Left ventricle myocardium inferior (tissue), 1 donor: Measurements from ENCODE around the gene LYRM2. TPM values are rescaled to one million over a fixed set of nuclear protein-coding genes. Genes with fewer than 3 reads are reported as not detected.
"Not testable (repeated sequence)": the region's sequence is repeated elsewhere in the genome, so short reads cannot be mapped to it uniquely, and the experiment has no call there.

Experiments used
- DNase-seq: peaks from one replicate; pipeline ENCODE4 v3.0.0-alpha.2; 2020
- H3K27ac ChIP-seq: fragments of 200-600 bp; replicated peaks from 2 replicates; pipeline ENCODE4 v1.8.0; 2021
- H3K27me3 ChIP-seq: fragments of 200-600 bp; 2 replicates; pipeline ENCODE4 v1.8.0; 2021; ENCODE audit warnings: low read depth
- H3K36me3 ChIP-seq: fragments of 200-600 bp; 2 replicates; pipeline ENCODE4 v1.8.0; 2021
- H3K4me1 ChIP-seq: fragments of 200-600 bp; 2 replicates; pipeline ENCODE4 v1.8.0; 2021
- H3K4me3 ChIP-seq: fragments of 200-600 bp; 2 replicates; pipeline ENCODE4 v1.8.0; 2021; ENCODE audit warnings: mild to moderate bottlenecking, moderate library complexity
- H3K9me3 ChIP-seq: fragments of 200-600 bp; replicated peaks from 2 replicates; pipeline ENCODE4 v1.8.0; 2021
- CTCF ChIP-seq: fragments of 200-600 bp; IDR thresholded peaks from 2 replicates; pipeline ENCODE4 v1.8.0; 2021; ENCODE audit warnings: antibody characterized with exemption, mild to moderate bottlenecking, borderline replicate concordance
- intact Hi-C: fragments of 100-400 bp; cut with micrococcal nuclease; formaldehyde crosslinking; loops from one replicate; pipeline ENCODE4 v1.11.0; 2022
- total RNA-seq: library from RNA; stranded (reverse); fragmentation: NEBNext Ultra II Directional; extraction: Animal tissue kit (Norgen Biotek cat#: 25700); gene quantifications from one replicate; pipeline ENCODE4 v1.2.1, GENCODE V29; 2021
- donor health status: DM: no; HTN: yes; CAD: no; lungs with severe emphysema.

The LYRM2 gene
- total RNA-seq, 1 donor from 2014 or later: 41.3 TPM

- H3K27ac ChIP-seq: no peak overlapping the region
- H3K36me3 ChIP-seq: peaks cover 72% of the 10 kb centered on the region
- TF ChIP-seq CTCF: no peak
Measured at GRCh38 chr6:89644864-89645263, 6.3 kb upstream of the LYRM2 start.

GRCh38 chr6:89643406-89643805 lies 4.9 kb upstream of the LYRM2 start:
- Histone ChIP-seq H3K4me1 (peaks cover 26% of the 10 kb centered on the region), H3K27ac (peak overlapping the region; percentile 47), H3K4me3 (no peak overlapping the region), H3K9me3 (no peaks in the 10 kb centered on the region), H3K27me3 (no peaks in the 10 kb centered on the region), H3K36me3 (peaks cover 57% of the 10 kb centered on the region)
- DNase-seq: no peak
- intact Hi-C loops: no loop called here
- no peak for TF ChIP-seq CTCF

More at GRCh38 chr6:89644864-89645263, 6.3 kb upstream of the LYRM2 start:
- no peak for DNase-seq
- no peaks in the 10 kb centered on the region for H3K27me3 ChIP-seq
- intact Hi-C loops: no loop called here
- H3K4me3 ChIP-seq: no peak overlapping the region
- H3K9me3 ChIP-seq: no peaks in the 10 kb centered on the region
- H3K4me1 ChIP-seq: peaks cover 12% of the 10 kb centered on the region

GRCh38 chr6:89642956-89643355 lies 4.4 kb upstream of the LYRM2 start:
- no peaks in the 10 kb centered on the region for H3K27me3 ChIP-seq
- peaks cover 53% of the 10 kb centered on the region for H3K36me3 ChIP-seq
- H3K27ac ChIP-seq: peak overlapping the region; percentile 47
- no peaks in the 10 kb centered on the region for H3K9me3 ChIP-seq
- no peak overlapping the region for H3K4me3 ChIP-seq
- DNase-seq: no peak
- no peak for TF ChIP-seq CTCF
- intact Hi-C loops: no loop called here
- H3K4me1 ChIP-seq: peaks cover 30% of the 10 kb centered on the region

- not testable (repeated sequence) for H3K27me3 ChIP-seq, DNase-seq
- peaks cover 44% of the 10 kb centered on the region for H3K36me3 ChIP-seq
Measured at GRCh38 chr6:89641581-89641980, 3.0 kb upstream of the LYRM2 start.

GRCh38 chr6:89640804-89641203 lies 2.3 kb upstream of the LYRM2 start:
- Histone ChIP-seq H3K9me3 (no peaks in the 10 kb centered on the region), H3K27me3 (no peaks in the 10 kb centered on the region), H3K27ac (no peak overlapping the region), H3K4me1 (peaks cover 37% of the 10 kb centered on the region), H3K36me3 (peaks cover 44% of the 10 kb centered on the region), H3K4me3 (no peak overlapping the region)
- no peak for DNase-seq
- intact Hi-C loops: no loop called here
- no peak for TF ChIP-seq CTCF

More at GRCh38 chr6:89641581-89641980, 3.0 kb upstream of the LYRM2 start:
- H3K4me3 ChIP-seq, H3K9me3 ChIP-seq, intact Hi-C loops, H3K27ac ChIP-seq: not testable (repeated sequence)
- H3K4me1 ChIP-seq: peaks cover 37% of the 10 kb centered on the region

GRCh38 chr6:89637960-89638319 lies 607 bp downstream of the LYRM2 start:
- Histone ChIP-seq H3K36me3 (peaks cover 29% of the 10 kb centered on the region), H3K27me3 (no peaks in the 10 kb centered on the region), H3K4me1 (peaks cover 25% of the 10 kb centered on the region), H3K27ac (peak overlapping the region; percentile 96), H3K9me3 (no peaks in the 10 kb centered on the region), H3K4me3 (peak overlapping the region; percentile 80)
- no peak for TF ChIP-seq CTCF
- DNase-seq: no peak
- intact Hi-C loops: no loop called here

- Histone ChIP-seq H3K4me1 (peaks cover 25% of the 10 kb centered on the region), H3K36me3 (peaks cover 24% of the 10 kb centered on the region)
- H3K9me3 ChIP-seq, intact Hi-C loops, DNase-seq, H3K4me3 ChIP-seq, H3K27ac ChIP-seq, H3K27me3 ChIP-seq: not testable (repeated sequence)
Measured at GRCh38 chr6:89636412-89636811, 2.1 kb downstream of the LYRM2 start.
